Loucy (cell line): ENCODE measurements around the gene TLK1.

Experiments used
- H2AFZ ChIP-seq: fragments of 200-600 bp; sonication (generic); 2 replicates; pipeline ENCODE4 v1.6.0; 2016; ENCODE audit warnings: antibody characterized with exemption, mild to moderate bottlenecking, low read length, moderate library complexity
- H3F3A ChIP-seq: fragments of 200-600 bp; 2 replicates; pipeline ENCODE4 v1.6.0; 2016; ENCODE audit warnings: antibody characterized with exemption, low read depth, mild to moderate bottlenecking
- H3K27me3 ChIP-seq: fragments of 200-600 bp; sonication (generic); 2 replicates; pipeline ENCODE4 v1.6.1; 2014; ENCODE audit warnings: low read length, mild to moderate bottlenecking; ENCODE audit not compliant: insufficient read depth, poor library complexity, severe bottlenecking
- H3K36me3 ChIP-seq: fragments of 200-600 bp; sonication (generic); 2 replicates; pipeline ENCODE4 v1.6.1; 2016; ENCODE audit warnings: low read length; ENCODE audit not compliant: insufficient read depth
- H3K4me1 ChIP-seq: fragments of 200-600 bp; sonication (generic); 2 replicates; pipeline ENCODE4 v1.5.1; 2014; ENCODE audit warnings: low read length, mild to moderate bottlenecking; ENCODE audit not compliant: insufficient read depth, poor library complexity, severe bottlenecking
- H3K4me2 ChIP-seq: fragments of 200-600 bp; sonication (generic); 2 replicates; pipeline ENCODE4 v1.6.0; 2014; ENCODE audit warnings: antibody characterized with exemption, low read length, low read depth, mild to moderate bottlenecking; ENCODE audit not compliant: poor library complexity, severe bottlenecking
- H3K4me3 ChIP-seq: fragments of 200-600 bp; sonication (generic); 2 replicates; pipeline ENCODE4 v1.5.1; 2014; ENCODE audit warnings: low read length, mild to moderate bottlenecking, mixed read lengths; ENCODE audit not compliant: poor library complexity, severe bottlenecking
- H3K79me2 ChIP-seq: fragments of 200-600 bp; sonication (generic); 2 replicates; pipeline ENCODE4 v1.6.1; 2014; ENCODE audit warnings: low read length; ENCODE audit not compliant: insufficient read depth
- H3K9ac ChIP-seq: fragments of 200-600 bp; sonication (generic); 2 replicates; pipeline ENCODE4 v1.6.0; 2014; ENCODE audit warnings: mild to moderate bottlenecking, low read depth, low read length, moderate library complexity; ENCODE audit not compliant: poor library complexity, severe bottlenecking
- H3K9me2 ChIP-seq: fragments of 200-600 bp; sonication (generic); replicated peaks from 2 replicates; pipeline ENCODE4 v1.6.1; 2016; ENCODE audit warnings: low read depth, low read length, mixed read lengths
- H3K9me3 ChIP-seq: fragments of 200-600 bp; sonication (generic); 2 replicates; pipeline ENCODE4 v1.6.1; 2014; ENCODE audit warnings: mild to moderate bottlenecking, antibody characterized with exemption, low read length, low read depth; ENCODE audit not compliant: insufficient read depth
- H4K20me1 ChIP-seq: fragments of 200-600 bp; sonication (generic); 2 replicates; pipeline ENCODE4 v1.6.0; 2014; ENCODE audit warnings: antibody characterized with exemption, low read length, mild to moderate bottlenecking; ENCODE audit not compliant: insufficient read depth, poor library complexity, severe bottlenecking
- CTCF ChIP-seq: fragments of 200-600 bp; sonication (generic); conservative IDR thresholded peaks from 2 replicates; pipeline ENCODE4 v1.5.1; 2014; ENCODE audit warnings: mild to moderate bottlenecking, antibody characterized with exemption, low read length
- EZH2phosphoT487 ChIP-seq: fragments of 200-600 bp; IDR thresholded peaks from 2 replicates; pipeline ENCODE4 v1.6.1; 2018; ENCODE audit warnings: antibody characterized with exemption, mild to moderate bottlenecking, moderate library complexity, borderline replicate concordance

Gene TLK1

DNA sequence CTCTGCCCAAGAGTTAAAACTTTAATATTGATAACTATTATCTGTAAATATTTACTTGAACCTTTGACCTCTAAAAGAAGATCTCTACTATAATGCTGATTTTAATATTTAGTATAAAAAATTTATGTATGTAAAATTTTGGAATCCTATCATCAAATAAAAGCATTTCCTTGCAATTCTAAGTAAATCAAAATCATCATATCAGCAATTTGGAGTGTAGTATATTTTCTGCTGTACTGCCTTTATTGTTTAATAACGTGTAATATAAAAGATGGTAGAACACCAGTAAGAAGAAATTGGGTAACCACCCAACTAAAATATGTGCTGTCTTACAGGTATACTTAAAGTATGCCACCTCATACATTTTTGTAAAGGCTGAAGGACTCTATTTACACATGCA is 94.6 kb downstream of the TLK1 start:
- peaks cover 70% of the 10 kb centered on the region for H3K79me2 ChIP-seq

GRCh38 chr2:171057575-171057974 is 103.1 kb downstream of the TLK1 start:
- Histone ChIP-seq H3F3A (no peaks in the 10 kb centered on the region), H3K9me2 (no peaks in the 10 kb centered on the region), H3K4me3 (no peak overlapping the region), H3K9ac (no peak overlapping the region), H3K36me3 (peaks cover 84% of the 10 kb centered on the region), H3K4me1 (no peaks in the 10 kb centered on the region), H3K9me3 (no peaks in the 10 kb centered on the region), H3K27me3 (no peaks in the 10 kb centered on the region), H3K79me2 (peaks cover 13% of the 10 kb centered on the region), H4K20me1 (peaks cover 26% of the 10 kb centered on the region), H3K4me2 (no peak overlapping the region), H2AFZ (no peak overlapping the region)
- no peak for TF ChIP-seq CTCF
- no peak for TF ChIP-seq EZH2phosphoT487

More for the DNA sequence above, 94.6 kb downstream of the TLK1 start:
- Histone ChIP-seq H3K4me3 (no peak overlapping the region), H3K9me3 (no peaks in the 10 kb centered on the region), H4K20me1 (peaks cover 67% of the 10 kb centered on the region), H3K36me3 (peaks cover 13% of the 10 kb centered on the region; the same call in 1 of the 2 replicates), H3K9me2 (no peaks in the 10 kb centered on the region), H2AFZ (no peak overlapping the region), H3K27me3 (no peaks in the 10 kb centered on the region), H3K9ac (no peak overlapping the region), H3K4me2 (no peak overlapping the region), H3K4me1 (peaks cover 14% of the 10 kb centered on the region), H3F3A (no peaks in the 10 kb centered on the region)
- TF ChIP-seq CTCF (no peak), EZH2phosphoT487 (no peak)

DNA sequence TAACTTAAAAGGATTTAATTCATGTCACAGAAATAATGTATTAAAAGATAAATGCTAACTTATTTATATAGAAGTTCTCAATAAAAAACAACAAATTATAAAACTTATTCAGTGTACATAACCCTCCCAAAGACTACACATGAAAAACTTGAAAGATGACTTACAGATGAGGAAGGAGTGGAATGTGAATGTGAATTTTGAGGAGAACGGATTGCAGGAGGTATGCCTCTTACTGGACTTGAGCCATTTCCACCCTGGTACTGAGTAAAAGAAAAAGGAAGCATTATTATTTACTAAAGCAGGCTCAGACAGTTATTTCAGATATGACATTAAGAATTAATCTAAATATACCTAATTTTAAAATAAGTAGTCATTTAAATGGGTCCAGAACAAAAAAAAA is 104.4 kb downstream of the TLK1 start:
- Histone ChIP-seq H3F3A (no peaks in the 10 kb centered on the region), H3K4me2 (no peak overlapping the region), H2AFZ (no peak overlapping the region), H3K4me1 (no peaks in the 10 kb centered on the region), H3K79me2 (peaks cover under 1% of the 10 kb centered on the region), H3K9me3 (no peaks in the 10 kb centered on the region), H3K27me3 (no peaks in the 10 kb centered on the region), H4K20me1 (peaks cover 16% of the 10 kb centered on the region), H3K4me3 (no peak overlapping the region), H3K9me2 (no peaks in the 10 kb centered on the region), H3K36me3 (peaks cover 93% of the 10 kb centered on the region), H3K9ac (no peak overlapping the region)
- TF ChIP-seq CTCF (no peak), EZH2phosphoT487 (no peak)
